Suprapubic skin (tissue), 4 donors: Measurements from ENCODE around the gene EBF4. TPM values are rescaled to one million over a fixed set of nuclear protein-coding genes. Genes with fewer than 3 reads are reported as not detected.

Source experiments
- DNase-seq, 2 donors: peaks; one replicate each; pipeline ENCODE4 v3.0.0-alpha.2; 2019; ENCODE audit warnings: low spot score in 2 of 2
- H3K27ac ChIP-seq: fragments of 200-600 bp; sonication (generic); one replicate; pipeline ENCODE4 v1.5.1; 2019
- H3K27me3 ChIP-seq: fragments of 200-600 bp; sonication (generic); one replicate; pipeline ENCODE4 v1.5.1; 2019
- H3K36me3 ChIP-seq: fragments of 200-600 bp; sonication (generic); one replicate; pipeline ENCODE4 v1.5.1; 2019
- H3K4me1 ChIP-seq: fragments of 200-600 bp; sonication (generic); one replicate; pipeline ENCODE4 v1.5.1; 2019
- H3K4me3 ChIP-seq: fragments of 200-600 bp; sonication (generic); one replicate; pipeline ENCODE4 v1.5.1; 2019; ENCODE audit warnings: mild to moderate bottlenecking
- H3K9me3 ChIP-seq: fragments of 200-600 bp; sonication (generic); one replicate; pipeline ENCODE4 v1.5.1; 2019
- CTCF ChIP-seq, 2 donors: fragments of 200-600 bp in 1 of 2; fragments of 450-650 bp in 1 of 2; sonication (generic) in 1 of 2; IDR thresholded peaks; one replicate each; pipeline ENCODE4 v1.5.1; 2016 to 2019; ENCODE audit warnings: antibody characterized with exemption in 2 of 2, mild to moderate bottlenecking in 1 of 2, moderate library complexity in 1 of 2
- EP300 ChIP-seq: sonication (generic); formaldehyde crosslinking; IDR thresholded peaks from one replicate; pipeline ENCODE4 v1.6.1; 2017; ENCODE audit warnings: antibody characterized with exemption
- POLR2A ChIP-seq, 2 donors: fragments of 450-650 bp; IDR thresholded peaks; one replicate each; pipeline ENCODE4 v1.6.1; 2017; ENCODE audit warnings: antibody characterized with exemption in 2 of 2, mild to moderate bottlenecking in 2 of 2, moderate library complexity in 2 of 2
- POLR2AphosphoS5 ChIP-seq, 3 donors: sonication (generic); formaldehyde crosslinking; IDR thresholded peaks; one replicate each; pipeline ENCODE4 v1.6.1; 2017; ENCODE audit warnings: antibody characterized with exemption in 3 of 3
- WGBS: methylation state at CpG from one replicate; pipeline ENCODE4 v1.1.5; 2018; 5-methylcytosine and 5-hydroxymethylcytosine counted together
- total RNA-seq, 4 donors: library from RNA; depleted of rRNA; stranded (reverse); fragments of >200 nt; gene quantifications; one replicate each; pipeline ENCODE4 v1.1.0, GENCODE V29; 2016

Gene EBF4
- total RNA-seq, 4 donors from 2014 or later = 5.9 to 12.6 (median 6.3) TPM

DNA sequence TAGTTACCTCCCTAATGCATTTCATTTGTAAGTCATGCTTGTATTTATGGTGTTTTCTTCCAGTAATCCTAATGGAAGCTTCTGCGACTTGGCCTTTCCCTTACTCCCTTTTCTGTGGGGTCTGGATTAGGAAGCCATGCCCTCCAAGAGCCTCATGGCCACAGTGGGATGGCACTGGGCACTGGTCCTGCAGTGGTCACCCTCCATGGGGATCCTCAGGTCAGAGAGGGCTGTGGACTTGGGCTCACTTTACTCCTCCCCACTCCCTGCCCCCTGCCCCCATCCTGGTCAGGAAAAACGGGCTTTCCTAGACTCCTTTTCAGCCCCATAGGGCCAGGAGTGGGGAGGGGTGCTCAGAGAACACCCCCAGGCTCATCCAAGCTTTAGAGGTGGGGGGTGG is 49.9 kb downstream of the EBF4 start:
- no peak for DNase-seq
- H3K4me1 ChIP-seq = no peaks in the 10 kb centered on the region
- no peaks in the 10 kb centered on the region for H3K36me3 ChIP-seq
- TF ChIP-seq EP300 (no peak), POLR2A (IDR thresholded peaks at IDR 0.05) (no peak), POLR2AphosphoS5 (IDR thresholded peaks at IDR 0.05) (no peak), CTCF (IDR thresholded peaks at IDR 0.05) (no peak)
- WGBS = 72% methylated on average over 2 of the region's 2 CpGs
- H3K27me3 ChIP-seq = no peaks in the 10 kb centered on the region
- H3K27ac ChIP-seq = no peak overlapping the region
- no peaks in the 10 kb centered on the region for H3K9me3 ChIP-seq
- no peak overlapping the region for H3K4me3 ChIP-seq

DNA sequence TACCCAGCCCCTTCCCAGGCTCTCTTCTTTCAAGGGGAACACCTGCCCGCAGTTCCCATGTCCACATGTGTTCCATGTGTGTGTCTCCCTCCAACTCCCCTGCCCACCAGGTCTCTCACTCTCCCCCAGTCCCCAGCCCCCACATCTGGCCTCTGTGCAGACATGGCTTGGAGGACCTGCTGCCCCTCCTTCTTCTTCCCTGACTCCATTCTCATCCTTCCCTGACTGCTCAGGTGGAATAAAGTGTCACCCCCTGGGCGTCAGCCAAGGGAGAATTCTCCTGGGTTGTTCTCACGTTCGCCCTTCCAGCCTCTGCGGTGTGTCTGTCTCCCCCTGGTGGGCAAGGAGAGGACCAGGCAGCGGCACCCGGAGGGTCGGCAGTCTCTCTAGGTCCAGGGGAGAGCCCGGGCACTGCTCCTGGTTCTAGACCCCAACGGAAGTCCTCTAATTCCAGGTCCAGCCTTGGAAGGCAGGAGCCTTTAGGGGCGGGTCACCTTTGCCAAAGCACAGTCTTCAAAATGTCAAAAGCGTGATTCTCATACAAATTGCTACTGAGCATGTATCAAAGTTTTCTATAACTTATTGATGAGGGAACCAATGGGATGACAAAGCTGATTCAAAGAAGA is 50.5 kb downstream of the EBF4 start:
- 16% methylated on average over 7 of the region's 12 CpGs for WGBS
- DNase-seq = no peak
- no peaks in the 10 kb centered on the region for H3K4me1 ChIP-seq
- no peaks in the 10 kb centered on the region for H3K36me3 ChIP-seq
- H3K27me3 ChIP-seq = no peaks in the 10 kb centered on the region
- H3K9me3 ChIP-seq = no peaks in the 10 kb centered on the region
- no peak overlapping the region for H3K4me3 ChIP-seq
- no peak overlapping the region for H3K27ac ChIP-seq
- TF ChIP-seq POLR2A (IDR thresholded peaks at IDR 0.05) (no peak), CTCF (IDR thresholded peaks at IDR 0.05) (peak; percentile 13 to 80), EP300 (no peak), POLR2AphosphoS5 (IDR thresholded peaks at IDR 0.05) (no peak)

DNA sequence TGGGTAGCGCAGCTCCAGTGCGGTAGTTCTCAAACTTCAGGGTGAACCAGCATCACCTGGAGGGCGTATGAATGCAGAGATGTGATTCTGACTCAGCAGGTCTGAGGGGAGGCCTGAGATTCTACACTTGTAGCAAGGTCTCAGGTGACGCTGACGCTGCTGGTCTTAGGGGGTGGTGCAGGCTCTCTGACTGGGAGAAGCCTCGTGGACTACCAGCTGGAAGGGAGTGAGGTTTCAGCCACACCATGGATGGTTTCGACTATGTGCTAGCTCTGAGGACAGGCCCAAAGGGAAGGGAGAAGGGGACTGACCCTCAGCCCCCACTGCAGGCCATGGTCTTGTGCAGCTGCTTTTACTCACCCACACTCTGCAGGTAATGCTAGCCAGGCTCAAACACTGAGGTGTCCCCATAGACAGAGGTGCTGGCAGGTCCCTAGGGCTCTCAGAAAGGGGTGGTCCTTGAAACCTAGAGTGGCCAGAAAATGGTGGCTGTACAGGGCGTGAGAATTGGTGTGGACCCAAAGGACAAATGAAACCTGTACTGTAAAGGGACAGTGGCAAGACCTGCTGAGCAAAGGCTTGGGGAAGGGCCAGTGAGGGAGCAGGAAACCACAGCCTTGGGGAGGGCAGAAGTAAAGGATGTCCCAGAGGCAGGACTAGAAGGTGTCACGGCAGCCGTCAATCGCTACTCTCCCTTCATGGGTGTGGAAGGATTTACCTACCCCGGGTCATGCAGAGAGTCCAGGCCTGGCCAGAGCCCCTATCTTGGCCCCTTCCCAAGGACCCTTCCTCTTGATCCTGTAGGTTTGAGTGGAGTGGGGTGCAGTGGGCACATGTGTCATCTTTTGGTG is 52.7 kb downstream of the EBF4 start:
- Histone ChIP-seq H3K36me3 (no peaks in the 10 kb centered on the region), H3K9me3 (no peaks in the 10 kb centered on the region), H3K27me3 (peaks cover 5% of the 10 kb centered on the region), H3K27ac (no peak overlapping the region), H3K4me1 (peaks cover 1% of the 10 kb centered on the region), H3K4me3 (no peak overlapping the region)
- 74% methylated on average over 12 of the region's 12 CpGs for WGBS
- peak in 1 of 2 donors; percentile 69 for DNase-seq
- TF ChIP-seq EP300 = no peak
- TF ChIP-seq POLR2A (IDR thresholded peaks at IDR 0.05) = no peak
- TF ChIP-seq POLR2AphosphoS5 (IDR thresholded peaks at IDR 0.05) = no peak
- TF ChIP-seq CTCF (IDR thresholded peaks at IDR 0.05) = no peak

DNA sequence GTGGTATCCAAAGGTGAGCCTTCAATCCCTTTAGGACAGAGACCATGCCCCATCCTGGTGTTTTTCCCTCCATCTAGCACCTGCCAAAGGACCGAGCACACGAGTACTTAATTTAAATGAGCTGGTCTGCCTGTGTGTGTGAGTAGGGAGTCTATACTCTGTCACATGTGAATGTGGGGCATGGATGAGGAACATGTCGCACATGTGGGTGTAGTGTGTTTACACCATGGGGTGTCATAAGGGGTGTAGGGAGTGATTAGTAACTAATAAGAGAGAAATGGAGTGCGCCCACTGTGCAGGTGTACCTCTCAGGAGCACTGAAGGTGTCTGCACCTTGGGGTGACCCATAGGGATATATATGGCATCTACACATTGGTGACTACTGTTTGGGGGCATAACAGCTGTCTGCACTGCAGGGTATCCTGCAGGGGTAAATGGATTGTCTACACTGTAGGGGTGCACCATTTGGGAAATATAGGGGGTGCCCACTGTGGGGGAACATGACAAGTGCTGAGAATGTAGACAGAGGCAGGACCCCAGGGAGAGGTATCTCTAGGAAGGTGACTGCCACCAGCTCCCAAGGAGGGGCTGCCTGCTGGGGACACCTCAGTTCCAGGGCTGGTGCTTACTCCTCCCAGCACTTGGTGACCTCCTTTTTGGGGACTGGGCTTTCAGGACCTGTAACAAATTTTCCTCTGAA is 53.5 kb downstream of the EBF4 start:
- 86% methylated on average over 4 of the region's 4 CpGs for WGBS
- Histone ChIP-seq H3K9me3 (no peaks in the 10 kb centered on the region), H3K4me1 (peaks cover 9% of the 10 kb centered on the region), H3K27ac (no peak overlapping the region), H3K27me3 (peaks cover 8% of the 10 kb centered on the region), H3K36me3 (no peaks in the 10 kb centered on the region), H3K4me3 (no peak overlapping the region)
- no peak for TF ChIP-seq POLR2AphosphoS5 (IDR thresholded peaks at IDR 0.05)
- TF ChIP-seq CTCF (IDR thresholded peaks at IDR 0.05) = no peak
- no peak for TF ChIP-seq EP300
- TF ChIP-seq POLR2A (IDR thresholded peaks at IDR 0.05) = no peak
- DNase-seq = no peak
